ENCODE results near the gene IL16. TPM values are rescaled to one million over a fixed set of nuclear protein-coding genes. Genes with fewer than 3 reads are reported as not detected.

Gene IL16
- total RNA-seq, 4 donors from 2014 or later = 8.2 to 19.9 (median 13.7) TPM

- TF ChIP-seq POLR2AphosphoS5 (IDR thresholded peaks at IDR 0.05) (peak in 1 of 3 donors; percentile 81), EP300 (IDR thresholded peaks at IDR 0.05) (no peak), POLR2A (IDR thresholded peaks at IDR 0.05) (no peak)
- peaks cover 76% of the 10 kb centered on the region for H3K4me1 ChIP-seq
- peak; percentile 84 to 86 for DNase-seq (ENCODE audit: low spot score in 2 of 2)
- H3K9me3 ChIP-seq = no peaks in the 10 kb centered on the region
- 78% methylated on average over 10 of the region's 10 CpGs for WGBS
- H3K4me3 ChIP-seq = no peak overlapping the region
- H3K36me3 ChIP-seq = no peaks in the 10 kb centered on the region
- H3K27me3 ChIP-seq = no peaks in the 10 kb centered on the region
- peak overlapping the region; percentile 56 for H3K27ac ChIP-seq
Measured at GRCh38 chr15:81225161-81225671, 28.5 kb downstream of the IL16 start.

- DNase-seq (ENCODE audit: low spot score in 2 of 2) = no peak
- TF ChIP-seq POLR2AphosphoS5 (IDR thresholded peaks at IDR 0.05) (no peak), EP300 (IDR thresholded peaks at IDR 0.05) (no peak), CTCF (IDR thresholded peaks at IDR 0.05) (no peak), POLR2A (IDR thresholded peaks at IDR 0.05) (no peak)
- Histone ChIP-seq H3K27ac (no peak overlapping the region), H3K9me3 (no peaks in the 10 kb centered on the region), H3K27me3 (no peaks in the 10 kb centered on the region), H3K36me3 (no peaks in the 10 kb centered on the region), H3K4me3 (no peak overlapping the region), H3K4me1 (peaks cover 69% of the 10 kb centered on the region)
- 66% methylated on average over 5 of the region's 5 CpGs for WGBS
Measured at GRCh38 chr15:81227716-81228115, 31.0 kb downstream of the IL16 start.

GRCh38 chr15:81229586-81229985 lies 32.9 kb downstream of the IL16 start:
- H3K9me3 ChIP-seq = no peaks in the 10 kb centered on the region
- DNase-seq (ENCODE audit: low spot score in 2 of 2) = peak; percentile 84
- peaks cover 51% of the 10 kb centered on the region for H3K4me1 ChIP-seq
- no peak for TF ChIP-seq CTCF (IDR thresholded peaks at IDR 0.05)
- peak in 1 of 3 donors; percentile 44 for TF ChIP-seq POLR2AphosphoS5 (IDR thresholded peaks at IDR 0.05)
- 17% methylated on average over 3 of the region's 3 CpGs for whole genome bisulfite sequencing
- no peaks in the 10 kb centered on the region for H3K27me3 ChIP-seq
- no peaks in the 10 kb centered on the region for H3K36me3 ChIP-seq
- peak overlapping the region; percentile 72 for H3K27ac ChIP-seq
- no peak overlapping the region for H3K4me3 ChIP-seq

GRCh38 chr15:81235276-81236123 lies 38.8 kb downstream of the IL16 start:
- H3K4me1 ChIP-seq = peaks cover 5% of the 10 kb centered on the region
- H3K27ac ChIP-seq = no peak overlapping the region
- no peak for DNase-seq (ENCODE audit: low spot score in 2 of 2)
- H3K36me3 ChIP-seq = no peaks in the 10 kb centered on the region
- H3K9me3 ChIP-seq = no peaks in the 10 kb centered on the region
- WGBS = 93% methylated on average over 7 of the region's 7 CpGs
- TF ChIP-seq EP300 (IDR thresholded peaks at IDR 0.05) (no peak), CTCF (IDR thresholded peaks at IDR 0.05) (no peak), POLR2A (IDR thresholded peaks at IDR 0.05) (no peak), POLR2AphosphoS5 (IDR thresholded peaks at IDR 0.05) (no peak)
- no peak overlapping the region for H3K4me3 ChIP-seq
- no peaks in the 10 kb centered on the region for H3K27me3 ChIP-seq

- no peaks in the 10 kb centered on the region for H3K4me1 ChIP-seq
- TF ChIP-seq POLR2AphosphoS5 (IDR thresholded peaks at IDR 0.05) (no peak), CTCF (IDR thresholded peaks at IDR 0.05) (no peak), EP300 (IDR thresholded peaks at IDR 0.05) (no peak), POLR2A (IDR thresholded peaks at IDR 0.05) (no peak)
- peaks cover 11% of the 10 kb centered on the region for H3K9me3 ChIP-seq
- H3K27ac ChIP-seq = no peak overlapping the region
- no peak for DNase-seq (ENCODE audit: low spot score in 2 of 2)
- H3K4me3 ChIP-seq = no peak overlapping the region
- no peaks in the 10 kb centered on the region for H3K27me3 ChIP-seq
- H3K36me3 ChIP-seq = no peaks in the 10 kb centered on the region
Measured at GRCh38 chr15:81239190-81239589, 42.5 kb downstream of the IL16 start.
